ENCODE measurements around the gene SND1.
"Not testable (repeated sequence)": the region's sequence is repeated elsewhere in the genome, so short reads cannot be mapped to it uniquely, and the experiment has no call there.

The SND1 gene

DNA sequence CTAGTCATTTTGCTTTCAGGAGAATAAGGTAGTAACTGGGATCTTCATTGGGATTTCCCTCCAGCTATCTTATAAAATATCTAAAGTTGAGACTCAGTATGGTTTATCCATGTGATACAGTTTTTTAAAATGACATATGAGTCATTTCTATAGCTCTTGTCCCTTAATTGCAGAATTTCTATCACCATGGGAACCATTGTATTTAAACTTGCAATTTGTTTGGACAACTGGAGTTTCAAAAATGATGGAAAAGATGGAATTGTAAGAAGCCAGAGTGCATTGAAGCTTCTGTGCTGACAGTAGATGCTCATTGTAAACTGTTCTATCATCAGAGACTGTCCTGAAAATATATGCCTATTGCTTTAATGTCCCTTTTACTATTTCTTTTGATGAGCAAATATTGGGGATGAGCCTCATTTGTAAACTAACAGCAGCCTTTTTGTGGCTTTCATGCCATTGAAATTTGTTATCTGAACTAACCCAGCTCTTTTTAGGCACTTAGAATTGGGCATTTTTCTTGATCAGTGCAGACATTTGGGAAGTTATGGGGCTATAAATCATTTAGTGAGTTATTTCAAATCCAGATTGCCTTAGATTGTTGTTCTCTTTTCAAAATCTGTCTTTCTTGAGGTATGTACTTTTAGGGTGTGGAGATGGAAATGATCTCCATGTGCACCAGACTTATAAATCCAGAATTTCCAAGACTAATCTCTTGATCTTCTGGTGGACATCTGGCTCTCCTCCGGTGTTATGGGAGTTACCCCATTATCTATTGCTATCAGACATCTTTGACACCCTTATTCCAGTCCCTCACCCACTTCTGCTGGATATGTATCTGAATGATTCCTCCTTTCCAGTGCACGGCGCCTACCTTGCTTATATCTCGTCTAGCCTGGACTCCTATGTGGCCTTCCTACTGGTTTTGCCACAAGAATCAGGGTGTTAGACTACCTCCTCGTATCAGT, 159.0 kb downstream of the SND1 start:
- no peak for DNase-seq

GRCh38 chr7:127812540-127812939, 160.5 kb downstream of the SND1 start:
- no peak for DNase-seq

- DNase-seq, result no peak
Observed at GRCh38 chr7:127813991-127814541, 162.1 kb downstream of the SND1 start.

GRCh38 chr7:127815631-127816145, 163.7 kb downstream of the SND1 start:
- no peak for DNase-seq

- DNase-seq, result no peak
Observed at GRCh38 chr7:127816354-127817190, 164.6 kb downstream of the SND1 start.

DNA sequence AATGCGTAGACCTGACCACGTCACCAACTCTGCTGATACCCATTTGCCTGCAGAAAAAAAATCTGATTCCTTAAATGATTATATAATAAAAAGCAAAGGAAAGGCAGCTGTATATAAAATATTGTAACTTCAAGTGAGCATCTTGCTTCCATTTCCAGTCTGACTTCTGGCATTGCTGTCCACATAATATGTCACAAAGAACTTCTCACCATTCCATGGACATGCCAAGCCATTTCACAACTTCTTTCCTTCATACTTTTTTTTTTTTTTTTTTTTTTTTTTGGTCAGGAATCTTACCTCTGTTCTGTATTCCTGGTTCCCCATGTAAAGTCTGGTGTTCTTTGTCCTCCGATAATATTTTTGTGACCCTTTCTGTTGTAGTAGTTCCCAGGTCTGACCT, 165.5 kb downstream of the SND1 start:
- DNase-seq, result no peak

DNA sequence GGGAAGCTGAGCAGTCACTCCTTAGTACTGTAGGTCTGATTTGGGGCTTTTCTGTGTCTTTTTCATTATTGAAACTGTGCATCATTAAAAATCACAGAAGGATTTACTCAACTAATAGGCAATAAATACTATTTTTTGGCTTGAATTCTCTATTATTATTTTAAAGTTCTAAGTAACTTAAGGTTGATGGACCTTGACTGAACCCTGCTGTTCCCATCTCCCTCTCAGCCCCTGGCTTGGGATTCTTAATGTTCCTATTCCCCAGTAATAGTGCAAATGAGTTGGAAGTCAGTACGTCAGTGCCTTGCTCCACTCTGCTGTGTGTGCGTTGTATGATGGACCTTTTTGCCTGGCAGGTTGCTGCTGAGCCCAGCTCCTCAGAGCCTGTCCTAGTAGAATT, 166.3 kb downstream of the SND1 start:
- DNase-seq, result no peak

DNA sequence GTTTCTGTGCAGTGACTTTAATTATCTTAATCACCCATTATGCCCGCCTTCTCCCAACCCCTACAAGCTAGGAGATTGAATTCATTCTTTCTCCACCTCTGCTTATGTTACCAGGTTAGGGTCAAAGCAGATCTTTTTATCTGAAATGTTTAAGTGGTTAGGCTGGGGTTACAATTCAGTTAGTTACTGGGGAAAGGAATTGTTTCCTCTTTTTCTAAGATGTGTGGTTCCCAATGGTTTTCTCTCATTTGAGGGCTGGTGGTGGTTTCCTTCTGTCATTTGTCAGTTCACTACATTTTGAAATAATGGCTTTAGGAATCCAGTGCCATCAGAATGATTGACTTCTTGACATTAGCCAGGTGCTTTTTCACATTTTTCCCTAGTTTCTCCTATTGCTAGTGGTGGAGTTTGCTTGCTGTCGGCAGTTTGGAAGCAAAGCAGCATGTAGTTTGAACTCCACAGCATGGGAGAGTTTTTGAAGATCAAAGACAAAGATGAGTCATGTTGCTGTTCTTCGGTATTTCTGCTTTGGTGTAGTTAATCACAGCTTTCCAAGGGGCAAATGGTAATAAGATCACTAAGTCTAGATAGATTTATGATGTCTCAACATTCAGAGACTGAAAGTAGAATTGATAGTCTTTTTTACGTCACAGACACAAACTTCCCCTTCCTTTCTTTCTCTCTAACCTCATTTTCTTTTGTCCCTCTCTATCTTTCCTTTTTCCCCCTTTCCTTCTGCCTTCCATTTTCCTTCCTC, 168.2 kb downstream of the SND1 start:
- no peak for DNase-seq

DNA sequence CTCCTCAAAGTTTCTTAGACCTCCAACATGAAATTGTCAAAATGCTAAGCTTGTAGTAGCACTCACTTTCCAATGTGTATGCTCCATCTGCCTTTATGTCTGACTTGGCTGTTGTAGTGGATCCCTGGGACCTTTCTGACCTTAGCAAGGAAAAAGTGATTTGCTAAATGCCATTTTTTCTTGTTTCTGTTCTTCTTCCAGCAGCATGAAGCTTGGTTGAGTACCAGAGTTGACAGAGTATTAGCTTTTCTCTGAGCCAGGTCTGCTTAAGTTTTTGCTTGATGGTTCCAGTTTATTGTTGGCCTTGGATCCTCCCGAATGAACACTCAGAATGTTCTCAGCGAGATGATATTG, 168.7 kb downstream of the SND1 start:
- DNase-seq, result no peak

GRCh38 chr7:127821146-127821545, 169.2 kb downstream of the SND1 start:
- no peak for DNase-seq

- no peak for DNase-seq
Observed at GRCh38 chr7:127822822-127823508, 171.0 kb downstream of the SND1 start.

DNA sequence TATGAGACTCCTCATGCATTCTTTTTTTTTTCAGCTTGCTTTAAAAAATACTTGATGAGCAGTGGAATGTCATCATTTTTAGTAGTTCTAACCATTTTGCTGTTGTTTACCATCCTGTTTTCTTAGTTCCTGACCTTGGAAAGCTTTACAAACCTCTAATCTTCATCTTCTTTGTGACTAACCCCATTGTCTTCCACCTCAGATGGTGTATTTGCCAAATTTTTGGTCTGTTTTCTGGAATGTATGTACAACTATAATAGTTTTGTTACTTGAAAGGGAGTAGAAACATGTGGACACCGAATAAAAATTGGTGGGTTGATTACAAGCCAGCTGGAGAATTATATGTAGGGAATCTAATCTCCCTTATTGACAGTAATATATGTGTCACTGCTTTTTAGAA, 172.7 kb downstream of the SND1 start:
- DNase-seq, result no peak

DNA sequence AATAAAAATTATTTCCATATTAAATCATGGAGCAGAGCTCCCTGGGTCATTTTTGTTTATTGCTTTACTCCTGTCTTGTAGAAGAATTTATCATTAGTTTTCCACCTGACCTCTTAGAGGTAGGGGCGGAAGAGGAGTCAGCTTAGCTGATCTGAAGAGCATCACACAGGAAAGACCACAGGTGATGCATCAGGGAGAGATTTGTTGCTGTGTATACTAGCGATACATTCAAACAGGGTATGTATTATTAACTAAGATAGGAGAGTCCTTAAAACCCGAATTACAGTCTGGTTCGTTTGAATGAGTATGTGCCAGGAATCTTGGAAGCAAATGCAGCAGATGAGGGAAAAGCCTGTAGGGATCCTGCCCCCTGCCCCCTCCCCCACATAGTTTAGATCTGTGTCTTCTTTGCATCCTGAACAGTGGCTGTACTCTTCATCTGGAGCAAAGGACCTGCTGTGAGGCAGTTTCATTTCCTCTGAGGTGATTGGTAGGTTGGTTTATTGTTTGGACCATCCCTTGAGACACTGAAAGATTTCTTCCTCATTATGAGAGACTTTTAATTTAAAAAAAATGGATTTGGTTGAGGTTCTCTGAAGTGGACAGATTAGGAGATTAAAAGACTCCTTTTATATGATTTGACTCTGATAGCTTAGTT, 177.0 kb downstream of the SND1 start:
- no peak for DNase-seq

- DNase-seq, result no peak
Observed at GRCh38 chr7:127831318-127832219, 179.6 kb downstream of the SND1 start.

DNA sequence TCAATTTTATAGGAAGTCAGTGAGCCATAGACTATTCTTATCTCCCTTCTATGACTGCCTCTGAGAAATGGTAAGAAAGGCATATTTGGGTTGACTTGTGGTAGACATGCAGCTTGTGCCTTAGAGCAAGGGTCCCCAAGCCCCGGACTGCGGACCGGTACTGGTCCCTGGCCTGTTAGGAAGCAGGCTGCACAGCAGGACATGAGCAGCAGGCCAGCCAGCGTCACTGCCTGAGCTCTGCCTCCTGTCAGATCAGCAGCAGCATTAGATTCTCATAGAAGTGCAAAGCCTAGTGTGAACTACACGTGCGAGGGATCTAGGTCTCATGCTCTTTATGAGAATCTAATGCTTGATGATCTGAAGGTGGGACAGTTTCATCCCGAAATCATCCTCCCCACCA, 180.6 kb downstream of the SND1 start:
- DNase-seq, result no peak

GRCh38 chr7:127833641-127834040, 181.6 kb downstream of the SND1 start:
- DNase-seq, result no peak

DNA sequence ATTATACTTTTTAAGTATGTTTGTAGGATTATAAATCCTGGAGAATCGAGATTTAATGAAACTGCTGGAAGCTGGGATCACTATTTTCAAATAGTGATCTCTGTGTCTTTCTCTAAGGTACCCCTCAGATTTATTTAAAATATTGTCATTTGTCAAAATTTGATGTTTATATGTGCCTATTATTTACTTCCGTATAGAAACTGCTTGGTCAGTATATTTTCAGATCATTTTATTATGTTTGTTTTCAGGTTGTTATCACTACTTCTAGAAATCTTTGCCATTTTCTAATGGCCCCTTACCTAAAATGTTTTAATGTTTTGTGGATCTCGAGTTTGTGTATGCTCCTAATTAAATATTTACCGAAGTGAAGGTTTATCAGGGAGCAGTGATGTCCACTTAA, 183.7 kb downstream of the SND1 start:
- DNase-seq, result no peak

DNA sequence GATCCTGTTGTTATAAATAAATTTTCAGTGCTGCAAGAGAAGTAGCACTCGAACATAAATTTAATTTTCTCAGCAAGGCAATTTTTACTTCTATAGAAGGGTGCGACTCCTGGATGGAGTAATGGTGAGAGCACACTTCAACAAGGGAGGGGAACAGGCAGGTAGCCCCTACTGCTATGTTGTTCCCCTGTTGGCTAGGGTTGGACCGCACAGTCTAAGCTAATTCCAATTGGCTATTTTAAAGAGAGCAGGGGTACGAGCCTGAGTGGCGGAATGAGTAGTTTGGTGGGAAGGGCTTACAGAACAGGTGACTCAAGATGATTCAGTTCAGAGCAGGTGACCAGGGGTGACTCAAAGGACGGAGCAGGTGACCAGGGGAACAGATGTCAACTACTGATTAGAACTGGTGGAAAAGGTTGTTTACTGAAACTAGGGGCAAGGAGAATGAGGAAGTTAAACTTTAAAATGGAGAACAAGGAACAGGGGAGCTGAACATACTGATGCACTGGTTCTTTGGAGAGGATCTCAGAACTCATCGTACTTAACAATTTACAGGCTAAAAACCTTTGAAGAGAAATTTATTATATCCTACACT, 185.9 kb downstream of the SND1 start:
- DNase-seq, result not testable (repeated sequence)

DNA sequence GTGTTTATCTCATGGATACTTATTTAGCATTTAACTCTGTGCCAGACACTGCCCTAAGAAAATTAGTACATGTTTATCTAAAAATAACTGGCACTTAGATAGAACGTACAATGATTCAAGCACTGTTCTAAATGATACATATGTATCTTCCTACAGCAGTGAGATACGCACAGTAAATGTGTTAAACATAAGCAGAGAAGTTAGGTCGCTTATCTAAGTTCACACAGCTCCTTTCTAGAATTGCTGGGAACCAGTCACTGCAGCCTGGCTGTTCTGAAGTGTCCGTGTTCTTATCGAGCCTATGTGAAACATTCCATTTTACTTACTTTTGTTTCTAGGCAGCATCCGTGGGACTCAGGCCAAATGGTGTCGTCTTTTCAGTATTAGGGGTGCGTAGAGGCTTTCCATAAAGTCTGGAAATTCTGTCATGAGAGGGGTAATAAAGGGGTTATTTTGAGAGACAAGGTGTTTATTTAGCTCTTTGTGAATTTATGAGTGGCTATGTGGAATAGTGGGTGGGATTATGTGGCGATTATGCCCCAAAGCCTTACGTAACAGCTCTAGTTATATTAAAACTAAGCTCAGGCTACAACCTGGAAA, 186.9 kb downstream of the SND1 start:
- no peak for DNase-seq
